Hepatocyte (in vitro differentiated cells): ENCODE results near the gene POLE2. TPM values are rescaled to one million over a fixed set of nuclear protein-coding genes. Genes with fewer than 3 reads are reported as not detected.
"Not testable (repeated sequence)": the region's sequence is repeated elsewhere in the genome, so short reads cannot be mapped to it uniquely, and the experiment has no call there.

Experiments used
- DNase-seq: peaks from one replicate; pipeline ENCODE4 v3.0.0-alpha.2; 2016; ENCODE audit warnings: low spot score
- H2AFZ ChIP-seq: fragments of 200-600 bp; sonication (generic); 2 replicates; pipeline ENCODE4 v1.6.0; 2016; ENCODE audit warnings: antibody characterized with exemption, mild to moderate bottlenecking
- H3K27ac ChIP-seq: fragments of 200-600 bp; sonication (generic); 2 replicates; pipeline ENCODE4 v1.5.1; 2016; ENCODE audit warnings: mild to moderate bottlenecking
- H3K27me3 ChIP-seq: fragments of 200-600 bp; sonication (generic); 2 replicates; pipeline ENCODE4 v1.6.1; 2016
- H3K36me3 ChIP-seq: fragments of 200-600 bp; sonication (generic); replicated peaks from 2 replicates; pipeline ENCODE4 v1.5.1; 2016; ENCODE audit warnings: low read depth; ENCODE audit not compliant: insufficient read depth
- H3K4me1 ChIP-seq: fragments of 200-600 bp; sonication (generic); 2 replicates; pipeline ENCODE4 v1.5.1; 2016; ENCODE audit warnings: mild to moderate bottlenecking, moderate library complexity; ENCODE audit not compliant: insufficient read depth
- H3K4me2 ChIP-seq: fragments of 200-600 bp; sonication (generic); 2 replicates; pipeline ENCODE4 v1.6.0; 2016
- H3K4me3 ChIP-seq: fragments of 200-600 bp; sonication (generic); 2 replicates; pipeline ENCODE4 v1.5.1; 2016; ENCODE audit warnings: mild to moderate bottlenecking
- H3K79me2 ChIP-seq: fragments of 200-600 bp; sonication (generic); 2 replicates; pipeline ENCODE4 v1.6.0; 2017; ENCODE audit warnings: mild to moderate bottlenecking
- H3K9me2 ChIP-seq: fragments of 200-600 bp; sonication (generic); replicated peaks from 2 replicates; pipeline ENCODE4 v1.6.0; 2017; ENCODE audit warnings: mild to moderate bottlenecking; ENCODE audit not compliant: insufficient read depth
- H3K9me3 ChIP-seq: fragments of 200-600 bp; sonication (generic); 2 replicates; pipeline ENCODE4 v1.5.1; 2016; ENCODE audit warnings: low read depth, mild to moderate bottlenecking
- H4K20me1 ChIP-seq: fragments of 200-600 bp; sonication (generic); 2 replicates; pipeline ENCODE4 v1.6.0; 2016; ENCODE audit warnings: mild to moderate bottlenecking; ENCODE audit not compliant: insufficient read depth, poor library complexity, severe bottlenecking
- CTCF ChIP-seq: fragments of 200-600 bp; sonication (generic); IDR thresholded peaks from 2 replicates; pipeline ENCODE4 v1.5.1; 2016; ENCODE audit warnings: antibody characterized with exemption, mild to moderate bottlenecking; ENCODE audit not compliant: poor library complexity
- EZH2 ChIP-seq: fragments of 200-600 bp; sonication (generic); IDR thresholded peaks from 2 replicates; pipeline ENCODE4 v1.6.1; 2016; ENCODE audit warnings: antibody characterized with exemption, mild to moderate bottlenecking, borderline replicate concordance
- EZH2phosphoT487 ChIP-seq: fragments of 200-600 bp; sonication (generic); IDR thresholded peaks from one replicate; pipeline ENCODE4 v1.6.1; 2018; ENCODE audit warnings: antibody characterized with exemption, mild to moderate bottlenecking, low read depth, moderate library complexity; ENCODE audit not compliant: unreplicated experiment, severe bottlenecking
- WGBS: methylation state at CpG from one replicate; pipeline ENCODE4 v1.1.6; 2016; ENCODE audit warnings: low lambda C conversion rate; ENCODE audit errors: missing lambda C conversion rate; 5-methylcytosine and 5-hydroxymethylcytosine counted together
- polyA plus RNA-seq: library from polyadenylated mRNA; unstranded; fragments of >200 nt; fragmentation: Nextera tagmentation; extraction: Ambion mirVana; gene quantifications from 2 replicates; pipeline ENCODE4 v1.2.1, GENCODE V29; 2016
- total RNA-seq: library from RNA; depleted of rRNA; stranded (reverse); fragments of >200 nt; gene quantifications from 2 replicates; pipeline ENCODE4 v1.2.3, GENCODE V29; 2014

The POLE2 gene
- total RNA-seq (7.6 and 12.0 TPM in 2 replicates), polyA plus RNA-seq (3.2 and 3.9 TPM in 2 replicates)

GRCh38 chr14:49687942-49688700 lies at the start of gene POLE2:
TSS of gene POLE2 (minus strand) at chr14:49688214. CDS start at chr14:49688203, 11 bp downstream.
- Histone ChIP-seq H3K9me3 (no peaks in the 10 kb centered on the region), H3K4me2 (peak within 1 kb of the TSS; percentile 81), H3K79me2 (peaks cover 14% of the 10 kb centered on the region), H2AFZ (peak within 1 kb of the TSS; percentile 83), H3K36me3 (no peaks in the 10 kb centered on the region), H4K20me1 (no peaks in the 10 kb centered on the region), H3K27ac (peak within 1 kb of the TSS; percentile 90), H3K4me1 (peaks cover 5% of the 10 kb centered on the region), H3K27me3 (no peaks in the 10 kb centered on the region), H3K4me3 (peak within 1 kb of the TSS; percentile 68), H3K9me2 (no peaks in the 10 kb centered on the region)
- no peak for TF ChIP-seq EZH2phosphoT487
- TF ChIP-seq EZH2, result no peak
- peak; percentile 22 for TF ChIP-seq CTCF
- DNase-seq, result peak; percentile 86
- WGBS, result 7% methylated on average over 66 of the region's 67 CpGs

- not testable (repeated sequence) for H3K36me3 ChIP-seq, H3K9me2 ChIP-seq, H3K27me3 ChIP-seq, H3K27ac ChIP-seq, H3K4me3 ChIP-seq, H3K9me3 ChIP-seq, H2AFZ ChIP-seq, H3K4me1 ChIP-seq, H4K20me1 ChIP-seq, DNase-seq, H3K79me2 ChIP-seq, H3K4me2 ChIP-seq
- 86% methylated on average over 4 of the region's 4 CpGs for WGBS
Observed at GRCh38 chr14:49735669-49736068, 47.7 kb upstream of the POLE2 start.

GRCh38 chr14:49733836-49734235 lies 45.8 kb upstream of the POLE2 start:
- no peak for DNase-seq
- Histone ChIP-seq H3K4me3 (no peak overlapping the region), H3K9me3 (no peaks in the 10 kb centered on the region), H3K27me3 (no peaks in the 10 kb centered on the region), H3K4me2 (no peak overlapping the region), H3K9me2 (no peaks in the 10 kb centered on the region), H3K4me1 (no peaks in the 10 kb centered on the region), H2AFZ (no peak overlapping the region), H3K27ac (no peak overlapping the region), H3K36me3 (no peaks in the 10 kb centered on the region), H4K20me1 (no peaks in the 10 kb centered on the region), H3K79me2 (no peaks in the 10 kb centered on the region)
- TF ChIP-seq EZH2, result no peak
- TF ChIP-seq CTCF, result no peak
- no peak for TF ChIP-seq EZH2phosphoT487

GRCh38 chr14:49732896-49733295 lies 44.9 kb upstream of the POLE2 start:
- Histone ChIP-seq H3K79me2 (no peaks in the 10 kb centered on the region), H3K4me1 (no peaks in the 10 kb centered on the region), H3K4me3 (no peak overlapping the region), H3K4me2 (no peak overlapping the region), H3K9me3 (no peaks in the 10 kb centered on the region), H3K36me3 (no peaks in the 10 kb centered on the region), H4K20me1 (no peaks in the 10 kb centered on the region), H3K27ac (no peak overlapping the region), H3K9me2 (no peaks in the 10 kb centered on the region), H3K27me3 (no peaks in the 10 kb centered on the region), H2AFZ (no peak overlapping the region)
- WGBS, result 96% methylated on average over 3 of the region's 3 CpGs
- TF ChIP-seq CTCF (no peak), EZH2 (no peak), EZH2phosphoT487 (no peak)
- no peak for DNase-seq
